Natural killer cell (primary cell): ENCODE measurements around the gene RASA2. TPM values are rescaled to one million over a fixed set of nuclear protein-coding genes. Genes with fewer than 3 reads are reported as not detected.
A peak's percentile ranks its signal among the peaks of the same experiment; 100 is the strongest.

ENCODE experiments used
- ATAC-seq, 3 donors: fragments of 150-1000 bp in 2 of 3; fragments of 200-7000 bp in 1 of 3; cut with Tn5 transposase; 1 replicate in 1 of 3; 2 replicates in 2 of 3; pipeline ENCODE4 v1.10.0; 2021; ENCODE audit warnings: mild to moderate bottlenecking in 2 of 3, moderate library complexity in 2 of 3
- DNase-seq, 2 donors: peaks; one replicate each; pipeline versions ENCODE4 v3.0.0 to v3.0.0-alpha.2; 2013 to 2021; ENCODE audit warnings: mixed read lengths in 1 of 2
- H3K27ac ChIP-seq: one replicate; pipeline ENCODE4 v1.5.1; 2013; ENCODE audit warnings: mild to moderate bottlenecking, low read length
- H3K27me3 ChIP-seq: one replicate; pipeline ENCODE4 v1.6.1; 2013; ENCODE audit warnings: low read length; ENCODE audit not compliant: control insufficient read depth, insufficient read depth
- H3K36me3 ChIP-seq: one replicate; pipeline ENCODE4 v1.6.1; 2013; ENCODE audit warnings: low read length; ENCODE audit not compliant: control insufficient read depth, insufficient read depth
- H3K4me1 ChIP-seq: one replicate; pipeline ENCODE4 v1.6.1; 2013; ENCODE audit warnings: low read length; ENCODE audit not compliant: control insufficient read depth, insufficient read depth
- H3K4me3 ChIP-seq: one replicate; pipeline ENCODE4 v1.5.1; 2013; ENCODE audit warnings: low read length
- H3K9me3 ChIP-seq: one replicate; pipeline ENCODE4 v1.6.1; 2013; ENCODE audit warnings: low read length; ENCODE audit not compliant: control insufficient read depth, insufficient read depth
- H3K27ac Mint-ChIP-seq, 2 donors: one replicate each; pipeline ENCODE4 v1.8.0; 2022; ENCODE audit warnings: mild to moderate bottlenecking in 2 of 2, mixed read lengths in 2 of 2, moderate library complexity in 1 of 2
- H3K27me3 Mint-ChIP-seq, 2 donors: one replicate each; pipeline ENCODE4 v1.8.0; 2022; ENCODE audit warnings: low read depth in 2 of 2, mixed read lengths in 2 of 2
- H3K36me3 Mint-ChIP-seq: one replicate; pipeline ENCODE4 v1.8.0; 2022; ENCODE audit warnings: mixed read lengths
- H3K4me1 Mint-ChIP-seq, 2 donors: one replicate each; pipeline ENCODE4 v1.8.0; 2022; ENCODE audit warnings: mixed read lengths in 2 of 2
- H3K4me3 Mint-ChIP-seq: one replicate; pipeline ENCODE4 v1.8.0; 2022; ENCODE audit warnings: mild to moderate bottlenecking, moderate library complexity, mixed read lengths
- H3K9me3 Mint-ChIP-seq, 2 donors: one replicate each; pipeline ENCODE4 v1.8.0; 2022; ENCODE audit warnings: mixed read lengths in 2 of 2
- WGBS: methylation state at CpG from one replicate; pipeline ENCODE4 v1.1.7; 2013; ENCODE audit warnings: missing lambda C conversion rate; ENCODE audit not compliant: insufficient coverage; 5-methylcytosine and 5-hydroxymethylcytosine counted together
- intact Hi-C: fragments of 100-400 bp; cut with micrococcal nuclease; formaldehyde crosslinking; loops from one replicate; pipeline ENCODE4 v1.14.2; 2022
- total RNA-seq, 4 donors: library from RNA; stranded (reverse); fragments of 120-200 nt in 1 of 4; gene quantifications; one replicate each; pipeline versions ENCODE4 v1.2.3 to v1.2.4, GENCODE V29; 2013 to 2022
- TF ChIP-seq, protein P1 (sequence below): fragments of 200-600 bp; IDR thresholded peaks from one replicate; pipeline ENCODE4 v1.8.0; 2022; ENCODE audit warnings: antibody characterized with exemption

Gene RASA2
- total RNA-seq, 3 donors from 2014 or later (not counting 1 experiment from before 2014, with no cell fraction given), result 93.9 to 99.4 (median 97.0) TPM

DNA sequence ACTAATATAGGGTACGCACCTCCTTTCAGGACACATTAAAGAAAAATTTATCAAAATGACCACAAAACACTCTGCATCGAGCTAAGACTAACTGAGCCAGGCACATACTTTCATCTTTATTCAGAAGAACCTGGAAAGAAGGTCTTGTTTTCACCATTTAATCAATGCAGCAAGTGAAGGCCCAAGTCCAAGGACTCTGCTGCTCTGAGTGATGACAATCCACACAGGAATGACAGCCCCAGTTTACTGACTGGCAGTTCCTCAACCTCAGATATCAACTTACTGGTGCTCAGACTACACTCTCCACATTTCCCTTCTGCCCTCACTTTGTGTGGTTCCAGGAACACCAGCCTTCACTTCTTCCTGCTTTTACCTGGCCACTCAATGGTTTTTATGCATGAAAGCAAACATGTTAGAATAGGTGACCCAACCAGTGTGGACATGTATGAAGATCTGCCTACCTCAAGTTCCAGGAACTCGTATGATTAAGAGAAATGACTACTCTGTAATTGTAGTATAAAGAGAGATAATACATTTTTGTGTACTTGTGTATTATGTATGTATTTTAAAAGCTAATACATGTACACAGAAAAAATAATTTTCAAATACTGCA, 29.1 kb upstream of the RASA2 start:
- intact Hi-C loops, result loop anchor here (10.0 kb wide), 1 partner anchor 223 kb away; the partner anchor contains the start of gene PXYLP1
- ATAC-seq, result no peak
- no peaks in the 10 kb centered on the region for H3K36me3 Mint-ChIP-seq
- no peak overlapping the region for H3K27ac Mint-ChIP-seq
- peaks cover 11 to 15% of the 10 kb centered on the region in 2 donors for H3K4me1 Mint-ChIP-seq
- Histone ChIP-seq H3K9me3 (no peaks in the 10 kb centered on the region), H3K36me3 (no peaks in the 10 kb centered on the region), H3K4me1 (peaks cover 6% of the 10 kb centered on the region), H3K4me3 (no peak overlapping the region), H3K27me3 (no peaks in the 10 kb centered on the region), H3K27ac (no peak overlapping the region)
- TF ChIP-seq, protein P1, sequence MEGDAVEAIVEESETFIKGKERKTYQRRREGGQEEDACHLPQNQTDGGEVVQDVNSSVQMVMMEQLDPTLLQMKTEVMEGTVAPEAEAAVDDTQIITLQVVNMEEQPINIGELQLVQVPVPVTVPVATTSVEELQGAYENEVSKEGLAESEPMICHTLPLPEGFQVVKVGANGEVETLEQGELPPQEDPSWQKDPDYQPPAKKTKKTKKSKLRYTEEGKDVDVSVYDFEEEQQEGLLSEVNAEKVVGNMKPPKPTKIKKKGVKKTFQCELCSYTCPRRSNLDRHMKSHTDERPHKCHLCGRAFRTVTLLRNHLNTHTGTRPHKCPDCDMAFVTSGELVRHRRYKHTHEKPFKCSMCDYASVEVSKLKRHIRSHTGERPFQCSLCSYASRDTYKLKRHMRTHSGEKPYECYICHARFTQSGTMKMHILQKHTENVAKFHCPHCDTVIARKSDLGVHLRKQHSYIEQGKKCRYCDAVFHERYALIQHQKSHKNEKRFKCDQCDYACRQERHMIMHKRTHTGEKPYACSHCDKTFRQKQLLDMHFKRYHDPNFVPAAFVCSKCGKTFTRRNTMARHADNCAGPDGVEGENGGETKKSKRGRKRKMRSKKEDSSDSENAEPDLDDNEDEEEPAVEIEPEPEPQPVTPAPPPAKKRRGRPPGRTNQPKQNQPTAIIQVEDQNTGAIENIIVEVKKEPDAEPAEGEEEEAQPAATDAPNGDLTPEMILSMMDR, result no peak
- DNase-seq, result no peak
- peaks cover 0 to 2% of the 10 kb centered on the region in 2 donors for H3K27me3 Mint-ChIP-seq
- H3K4me3 Mint-ChIP-seq, result no peak overlapping the region
- no peaks in the 10 kb centered on the region for H3K9me3 Mint-ChIP-seq
- WGBS, result 84% methylated on average over 3 of the region's 3 CpGs

DNA sequence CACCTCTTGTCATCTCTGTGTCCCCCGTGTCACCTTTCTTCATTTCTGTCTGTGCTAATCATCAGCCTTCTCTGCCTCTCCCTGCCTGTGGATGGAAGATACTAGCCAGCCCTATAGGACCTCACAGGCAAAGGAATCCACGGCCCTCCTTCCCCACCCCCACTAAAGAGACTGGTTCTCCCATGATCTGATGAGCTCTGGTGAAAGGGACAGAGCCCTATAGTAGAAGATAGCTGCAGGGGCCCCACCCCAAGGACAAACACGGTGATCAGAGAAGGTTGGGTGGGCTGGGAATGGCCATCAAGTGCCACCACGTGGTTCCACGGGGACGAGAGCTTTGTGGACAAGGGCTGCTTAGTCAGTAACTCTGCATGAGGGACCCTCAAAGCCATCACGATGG, 27.8 kb upstream of the RASA2 start:
- H3K27ac Mint-ChIP-seq, result no peak overlapping the region
- no peak for ATAC-seq
- Histone ChIP-seq H3K4me1 (peaks cover 6% of the 10 kb centered on the region), H3K9me3 (peaks cover under 1% of the 10 kb centered on the region), H3K27ac (no peak overlapping the region), H3K36me3 (no peaks in the 10 kb centered on the region), H3K27me3 (no peaks in the 10 kb centered on the region), H3K4me3 (no peak overlapping the region)
- no peak for DNase-seq
- peaks cover 11 to 15% of the 10 kb centered on the region in 2 donors for H3K4me1 Mint-ChIP-seq
- TF ChIP-seq, protein P1, result no peak
- WGBS, result 84% methylated on average over 6 of the region's 7 CpGs
- no peak overlapping the region for H3K4me3 Mint-ChIP-seq
- no peaks in the 10 kb centered on the region for H3K36me3 Mint-ChIP-seq
- intact Hi-C loops, result loop anchor here (10.0 kb wide), 1 partner anchor 224 kb away; the partner anchor contains the start of gene PXYLP1
- no peaks in the 10 kb centered on the region for H3K9me3 Mint-ChIP-seq
- H3K27me3 Mint-ChIP-seq, result peaks cover 0 to 2% of the 10 kb centered on the region in 2 donors

DNA sequence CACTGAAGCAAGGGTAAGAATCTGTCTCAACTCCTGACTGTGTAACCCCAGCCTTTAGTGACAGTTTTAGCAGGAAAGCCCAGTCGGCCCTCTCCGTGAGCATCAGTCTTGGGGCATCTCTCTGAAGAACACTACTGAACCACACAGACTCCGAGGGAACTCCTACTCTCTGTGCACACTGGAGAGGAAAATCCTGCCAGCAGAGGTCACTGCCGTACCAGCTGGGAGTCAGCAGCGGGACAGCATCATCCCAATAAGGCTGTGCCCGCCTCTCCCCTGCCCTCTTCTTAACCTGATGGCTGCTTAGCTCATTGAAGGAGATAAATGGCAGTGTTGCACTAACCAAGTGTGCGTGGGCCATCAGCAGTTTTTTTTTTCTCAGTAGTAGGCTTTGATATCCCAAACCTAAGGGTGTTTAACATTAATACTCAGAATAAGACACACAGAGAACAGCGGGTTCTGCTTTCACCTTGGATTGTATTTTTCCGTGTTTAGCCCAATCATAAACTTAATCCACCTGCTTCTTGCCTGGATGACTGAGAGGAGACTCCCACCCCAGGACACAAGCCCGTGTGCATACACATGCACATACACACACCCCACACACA, 26.6 kb upstream of the RASA2 start:
- Histone ChIP-seq H3K27ac (no peak overlapping the region), H3K4me1 (peaks cover 1% of the 10 kb centered on the region), H3K27me3 (no peaks in the 10 kb centered on the region), H3K9me3 (peaks cover 7% of the 10 kb centered on the region), H3K36me3 (no peaks in the 10 kb centered on the region), H3K4me3 (no peak overlapping the region)
- TF ChIP-seq, protein P1, result peak; percentile 86
- Mint-ChIP-seq H3K36me3 (no peaks in the 10 kb centered on the region), H3K4me1 (peaks cover under 1 to 5% of the 10 kb centered on the region in 2 donors), H3K27me3 (peaks cover 0 to 2% of the 10 kb centered on the region in 2 donors), H3K9me3 (peaks cover 2% of the 10 kb centered on the region in 2 donors), H3K4me3 (no peak overlapping the region), H3K27ac (no peak overlapping the region)
- WGBS, result 28% methylated on average over 10 of the region's 10 CpGs
- peak; percentile 78 to 92 for DNase-seq
- ATAC-seq, result peak; percentile 96 to 100 (median 100)
- intact Hi-C loops, result loop anchor here (1.0 to 2.0 kb wide), 4 partner anchors 15 to 453 kb away; no protein-coding TSS in a partner anchor
